ENCODE measurements around the gene FECH.

FECH gene

GRCh38 chr18:57586251-57587049, at the start of gene FECH:
Gene FECH (minus strand): TSS chr18:57586702. CDS start chr18:57586620, 82 bp downstream.
- Mint-ChIP-seq H3K27me3 (no peaks in the 10 kb centered on the region), H3K4me1 (peaks cover 10 to 27% of the 10 kb centered on the region in 2 donors), H3K4me3 (peak within 1 kb of the TSS; percentile 92 to 95), H3K36me3 (peaks cover 9 to 11% of the 10 kb centered on the region in 2 donors), H3K27ac (peak within 1 kb of the TSS; percentile 91), H3K9me3 (no peaks in the 10 kb centered on the region)
- DNase-seq = peak; percentile 63
- ATAC-seq (replicated peaks) = peak; percentile 92 to 94

GRCh38 chr18:57635003-57635822, 48.7 kb upstream of the FECH start:
- no peaks in the 10 kb centered on the region for H3K27me3 Mint-ChIP-seq
- H3K4me3 Mint-ChIP-seq = no peak overlapping the region
- ATAC-seq (replicated peaks) (no peak), DNase-seq (no peak)
- peaks cover 19 to 40% of the 10 kb centered on the region in 2 donors for H3K4me1 Mint-ChIP-seq
- peaks cover 11 to 21% of the 10 kb centered on the region in 2 donors for H3K36me3 Mint-ChIP-seq
- H3K9me3 Mint-ChIP-seq = no peaks in the 10 kb centered on the region
- H3K27ac Mint-ChIP-seq = peak overlapping the region; percentile 0

DNA sequence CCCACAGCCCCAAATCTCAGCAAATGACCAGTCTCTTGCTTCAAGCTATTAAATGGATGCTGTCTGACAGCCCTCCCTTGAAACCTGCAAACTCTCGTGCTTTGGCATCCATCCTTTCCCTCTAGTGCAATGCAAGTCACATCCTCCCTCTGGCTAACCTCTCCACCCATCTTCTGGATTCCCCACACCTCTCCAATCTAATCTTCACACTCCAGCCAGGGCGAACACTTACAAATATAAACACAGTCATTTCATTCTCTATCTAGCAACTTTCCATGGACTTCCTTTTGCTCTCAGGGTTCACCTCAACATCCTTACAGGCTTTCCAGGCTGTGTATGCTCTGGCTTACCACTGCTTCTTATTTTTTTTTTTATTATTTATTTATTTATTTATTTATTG, 45.2 kb upstream of the FECH start:
- no peaks in the 10 kb centered on the region for H3K27me3 Mint-ChIP-seq
- no peaks in the 10 kb centered on the region for H3K9me3 Mint-ChIP-seq
- ATAC-seq (replicated peaks) = no peak
- DNase-seq = no peak
- H3K36me3 Mint-ChIP-seq = peaks cover 0 to 7% of the 10 kb centered on the region in 2 donors
- H3K4me3 Mint-ChIP-seq = peak overlapping the region; percentile 96 to 99
- H3K4me1 Mint-ChIP-seq = peaks cover 15 to 37% of the 10 kb centered on the region in 2 donors
- peak overlapping the region; percentile 10 for H3K27ac Mint-ChIP-seq

DNA sequence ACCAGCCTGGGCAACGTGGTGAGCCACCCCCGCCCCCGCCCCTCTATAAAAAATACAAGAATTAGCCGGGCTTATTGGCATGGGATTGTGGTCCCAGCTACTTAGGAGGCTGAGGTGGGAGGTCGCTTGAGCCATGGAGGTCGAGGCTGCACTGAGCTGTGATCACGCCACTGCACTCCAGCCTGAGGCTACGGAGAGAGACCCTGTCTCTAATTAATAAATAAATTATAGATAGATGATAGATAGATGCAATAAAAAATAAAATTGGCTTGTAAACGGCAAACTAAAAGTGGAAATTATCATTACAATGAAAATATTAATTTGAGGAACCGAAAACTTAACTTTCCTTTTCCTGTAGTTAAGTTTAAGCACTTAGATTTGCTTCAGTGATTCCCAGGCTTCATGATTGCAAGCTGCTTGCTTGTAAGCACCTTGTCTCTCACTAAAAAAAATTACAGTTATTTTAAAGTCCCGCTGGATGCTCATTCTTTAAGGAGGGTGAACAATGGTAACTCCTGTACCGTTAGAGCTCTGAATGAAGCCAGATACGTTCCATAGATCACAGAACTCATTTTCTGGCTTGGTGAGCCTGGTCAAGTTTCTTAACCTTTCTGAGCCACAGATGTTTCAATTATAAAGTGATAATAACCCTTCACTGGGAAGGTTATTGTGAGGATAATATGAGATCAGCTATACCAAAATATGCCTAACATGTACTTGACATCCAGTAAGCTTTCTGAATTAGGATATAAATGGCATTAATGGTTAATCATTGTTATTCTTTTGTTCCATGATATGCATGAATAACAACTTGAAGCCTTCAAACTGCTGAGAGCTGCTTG, 44.5 kb upstream of the FECH start:
- ATAC-seq (replicated peaks) (peak; percentile 45 to 47), DNase-seq (no peak)
- H3K4me1 Mint-ChIP-seq = peaks cover 12 to 31% of the 10 kb centered on the region in 2 donors
- H3K36me3 Mint-ChIP-seq = peaks cover 0 to 4% of the 10 kb centered on the region in 2 donors
- H3K27ac Mint-ChIP-seq = peak overlapping the region; percentile 99
- H3K4me3 Mint-ChIP-seq = peak overlapping the region; percentile 96 to 99
- no peaks in the 10 kb centered on the region for H3K27me3 Mint-ChIP-seq
- no peaks in the 10 kb centered on the region for H3K9me3 Mint-ChIP-seq

DNA sequence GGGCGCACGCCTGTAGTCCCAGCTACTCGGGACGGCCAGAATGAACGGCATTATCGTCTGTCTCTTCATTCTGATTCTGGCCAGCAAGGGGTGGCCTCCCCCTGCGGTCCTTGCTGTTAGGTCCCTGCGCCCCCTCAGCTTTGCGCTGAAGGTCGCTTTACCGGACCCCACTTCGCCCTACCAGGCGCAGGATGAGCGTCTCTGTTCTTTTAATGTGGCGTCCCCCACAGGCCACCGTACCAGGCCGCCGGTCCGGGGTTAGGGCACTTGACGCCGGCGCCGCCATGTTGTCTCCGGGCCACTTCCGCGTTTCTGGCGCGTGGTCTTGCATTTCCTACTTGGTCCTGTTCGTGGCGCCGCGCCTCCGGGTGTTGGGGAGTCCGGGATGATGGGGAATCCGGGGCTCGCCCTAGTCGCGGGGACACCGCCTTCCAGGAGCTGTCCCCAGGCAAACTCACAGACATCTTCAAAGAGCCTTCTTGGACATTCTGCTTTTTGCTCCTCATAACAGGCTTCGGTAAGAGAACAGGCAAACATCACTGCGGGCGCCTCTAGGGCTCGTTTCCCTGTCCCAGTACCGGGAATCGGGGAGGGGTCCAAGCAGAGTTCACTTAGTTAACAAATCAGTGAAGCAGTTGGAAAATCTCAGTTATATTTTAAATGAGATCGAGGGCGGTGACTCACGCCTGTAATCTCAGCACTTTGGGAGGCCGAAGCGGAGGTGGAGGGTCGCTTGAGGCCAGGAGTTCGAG, 43.7 kb upstream of the FECH start:
- H3K27ac Mint-ChIP-seq = peak overlapping the region; percentile 99
- H3K4me1 Mint-ChIP-seq = peaks cover 9 to 23% of the 10 kb centered on the region in 2 donors
- peaks cover 0 to under 1% of the 10 kb centered on the region in 2 donors for H3K36me3 Mint-ChIP-seq
- ATAC-seq (replicated peaks) (peak; percentile 87 to 90), DNase-seq (peak; percentile 94)
- H3K9me3 Mint-ChIP-seq = no peaks in the 10 kb centered on the region
- no peaks in the 10 kb centered on the region for H3K27me3 Mint-ChIP-seq
- peak overlapping the region; percentile 96 to 99 for H3K4me3 Mint-ChIP-seq

GRCh38 chr18:57629422-57629821, 42.9 kb upstream of the FECH start:
- peaks cover 9 to 16% of the 10 kb centered on the region in 2 donors for H3K4me1 Mint-ChIP-seq
- H3K27ac Mint-ChIP-seq = peak overlapping the region; percentile 14
- DNase-seq (no peak), ATAC-seq (replicated peaks) (no peak)
- no peaks in the 10 kb centered on the region for H3K9me3 Mint-ChIP-seq
- H3K27me3 Mint-ChIP-seq = no peaks in the 10 kb centered on the region
- H3K36me3 Mint-ChIP-seq = no peaks in the 10 kb centered on the region
- H3K4me3 Mint-ChIP-seq = peak overlapping the region; percentile 96 to 99

DNA sequence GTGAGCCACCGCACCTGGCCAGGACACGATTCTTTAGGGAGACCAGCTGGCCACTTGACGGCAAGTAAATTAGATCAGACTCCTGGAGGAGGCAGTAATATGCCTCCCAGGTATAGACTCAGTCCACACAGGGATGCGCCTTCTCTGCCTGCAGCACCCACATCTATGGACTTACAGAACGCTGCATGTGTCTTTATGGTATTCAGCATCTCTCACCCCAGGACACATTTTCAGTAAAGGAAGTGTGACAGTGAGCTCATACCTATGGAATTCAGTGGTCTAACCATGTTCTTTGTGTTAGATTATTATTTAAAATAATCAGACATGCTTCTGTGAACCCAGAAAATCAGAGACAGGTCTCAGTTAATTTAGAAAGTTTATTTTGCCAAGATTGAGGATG, 41.0 kb upstream of the FECH start:
- DNase-seq (no peak), ATAC-seq (replicated peaks) (no peak)
- Mint-ChIP-seq H3K36me3 (no peaks in the 10 kb centered on the region), H3K27me3 (no peaks in the 10 kb centered on the region), H3K4me1 (peaks cover 7 to 13% of the 10 kb centered on the region in 2 donors), H3K4me3 (no peak overlapping the region), H3K9me3 (no peaks in the 10 kb centered on the region), H3K27ac (peak overlapping the region; percentile 10)

DNA sequence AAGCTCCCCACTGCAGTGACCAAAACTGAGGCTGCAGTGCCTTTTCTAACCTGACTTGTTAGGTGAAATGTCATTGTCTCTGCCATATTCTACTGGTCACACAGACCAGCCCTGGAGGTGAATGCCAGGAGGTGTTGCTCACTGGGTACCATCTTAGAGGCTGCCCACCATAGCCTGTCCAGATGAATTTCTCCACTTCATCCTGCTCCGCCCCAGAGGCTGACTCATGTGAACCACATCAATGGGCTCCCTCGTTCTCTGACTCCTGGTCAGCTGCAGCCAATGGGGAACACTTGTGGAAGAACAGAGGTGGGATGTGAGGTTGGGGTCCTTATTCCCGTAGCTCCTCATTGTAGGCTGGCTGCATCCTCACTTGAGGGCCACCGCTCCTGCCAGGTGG, 38.5 kb upstream of the FECH start:
- Mint-ChIP-seq H3K4me1 (peaks cover 3% of the 10 kb centered on the region in 2 donors), H3K27ac (no peak overlapping the region), H3K27me3 (no peaks in the 10 kb centered on the region), H3K4me3 (no peak overlapping the region), H3K9me3 (no peaks in the 10 kb centered on the region), H3K36me3 (peaks cover 2 to 3% of the 10 kb centered on the region in 2 donors)
- ATAC-seq (replicated peaks) (no peak), DNase-seq (no peak)

DNA sequence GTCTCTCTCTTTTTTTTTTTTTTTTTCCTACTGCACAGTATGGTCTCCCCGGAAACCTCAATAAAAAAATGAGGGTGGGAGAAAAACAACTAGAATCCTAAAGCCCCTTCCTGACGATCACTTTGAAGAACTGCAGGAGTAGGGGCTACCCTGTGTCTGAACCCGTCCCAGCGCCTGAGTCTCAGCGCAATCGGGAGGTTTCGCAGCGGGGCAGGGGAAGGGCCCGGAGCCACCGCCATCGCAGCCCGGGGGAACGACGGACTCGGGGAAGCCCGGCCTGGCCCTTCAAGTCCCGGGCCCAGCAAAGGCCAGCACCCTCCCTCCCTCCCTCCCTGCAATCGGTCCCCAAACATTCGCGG, 34.7 kb upstream of the FECH start:
- Mint-ChIP-seq H3K9me3 (no peaks in the 10 kb centered on the region), H3K27me3 (no peaks in the 10 kb centered on the region), H3K4me1 (peaks cover 1 to 10% of the 10 kb centered on the region in 2 donors), H3K4me3 (peak overlapping the region; percentile 91 to 95), H3K36me3 (peaks cover 8 to 13% of the 10 kb centered on the region in 2 donors), H3K27ac (peak overlapping the region; percentile 94)
- ATAC-seq (replicated peaks) = peak; percentile 10 to 17
- DNase-seq = peak; percentile 10

DNA sequence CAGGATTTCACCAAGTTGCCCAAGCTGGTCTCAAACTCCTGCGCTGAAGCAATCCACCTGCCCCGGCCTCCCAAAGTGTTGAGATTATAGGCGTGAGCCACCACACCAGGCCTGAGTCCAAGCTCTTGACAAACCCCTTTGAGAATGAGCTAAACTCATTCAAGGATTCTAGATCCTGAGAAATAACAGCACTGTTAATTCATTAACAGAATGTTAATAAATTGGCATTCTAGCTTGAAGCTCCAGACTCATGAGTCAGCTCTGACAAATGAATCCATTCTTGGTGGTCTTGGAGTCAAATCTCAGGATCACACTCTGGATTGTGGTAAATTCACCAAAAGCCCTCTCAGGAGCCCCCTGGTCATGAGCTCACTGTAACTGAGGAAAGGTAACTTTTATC, 33.4 kb upstream of the FECH start:
- H3K27me3 Mint-ChIP-seq = no peaks in the 10 kb centered on the region
- no peak for ATAC-seq (replicated peaks)
- no peak overlapping the region for H3K4me3 Mint-ChIP-seq

DNA sequence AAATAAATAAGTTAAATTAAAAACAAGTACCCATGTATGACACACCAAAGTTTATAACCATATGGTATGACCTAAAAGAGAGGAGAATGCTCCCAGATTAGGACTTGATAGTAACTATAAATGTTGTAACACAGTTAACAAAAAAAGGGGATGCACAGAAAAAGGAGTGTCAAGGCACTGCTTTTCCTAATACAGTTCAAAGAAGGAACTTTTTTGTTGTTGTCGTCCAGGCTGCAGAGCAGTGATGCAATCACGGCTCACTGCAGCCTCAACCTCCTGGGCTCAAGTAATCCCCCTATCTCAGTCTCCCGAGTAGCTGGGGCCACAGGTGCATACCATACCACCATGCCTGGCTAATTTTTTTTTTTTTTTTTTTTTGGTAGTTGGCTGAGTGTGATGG, 32.4 kb upstream of the FECH start:
- H3K36me3 Mint-ChIP-seq = peaks cover 13 to 22% of the 10 kb centered on the region in 2 donors
- H3K27me3 Mint-ChIP-seq = no peaks in the 10 kb centered on the region
- H3K4me3 Mint-ChIP-seq = no peak overlapping the region
- H3K4me1 Mint-ChIP-seq = peaks cover 5 to 15% of the 10 kb centered on the region in 2 donors
- no peak for DNase-seq
- no peak for ATAC-seq (replicated peaks)
- H3K27ac Mint-ChIP-seq = no peak overlapping the region
- no peaks in the 10 kb centered on the region for H3K9me3 Mint-ChIP-seq

More for the DNA sequence above, 33.4 kb upstream of the FECH start:
- peaks cover 5 to 15% of the 10 kb centered on the region in 2 donors for H3K4me1 Mint-ChIP-seq
- peaks cover 12 to 19% of the 10 kb centered on the region in 2 donors for H3K36me3 Mint-ChIP-seq
- no peak for DNase-seq
- H3K9me3 Mint-ChIP-seq = no peaks in the 10 kb centered on the region
- H3K27ac Mint-ChIP-seq = no peak overlapping the region

DNA sequence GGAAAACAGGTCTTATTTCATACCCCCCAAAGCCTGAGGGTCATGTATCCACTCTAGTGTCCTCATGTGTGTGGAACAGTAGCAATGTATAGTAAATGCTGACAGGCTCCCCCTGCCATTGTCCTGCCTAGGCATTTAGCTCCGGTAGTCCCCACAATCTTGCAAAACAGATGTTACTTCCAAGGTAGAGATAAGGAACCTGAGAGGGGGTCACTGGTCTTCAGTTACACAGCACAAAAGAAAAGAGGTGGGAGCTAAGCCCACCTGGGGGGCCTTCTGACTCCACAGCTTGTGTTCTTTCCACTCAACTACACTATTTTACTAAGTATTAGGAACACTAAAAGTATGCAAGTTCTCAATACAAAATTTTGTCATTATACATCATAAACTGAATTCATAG, 17.4 kb upstream of the FECH start:
- no peaks in the 10 kb centered on the region for H3K27me3 Mint-ChIP-seq
- H3K4me3 Mint-ChIP-seq = no peak overlapping the region
- H3K36me3 Mint-ChIP-seq = peaks cover 38 to 49% of the 10 kb centered on the region in 2 donors
- H3K4me1 Mint-ChIP-seq = no peaks in the 10 kb centered on the region
- DNase-seq (no peak), ATAC-seq (replicated peaks) (no peak)
- no peaks in the 10 kb centered on the region for H3K9me3 Mint-ChIP-seq
- H3K27ac Mint-ChIP-seq = no peak overlapping the region

- Mint-ChIP-seq H3K27ac (no peak overlapping the region), H3K9me3 (peaks cover 0 to 2% of the 10 kb centered on the region in 2 donors), H3K4me1 (no peaks in the 10 kb centered on the region), H3K27me3 (no peaks in the 10 kb centered on the region), H3K4me3 (no peak overlapping the region), H3K36me3 (peaks cover 34 to 46% of the 10 kb centered on the region in 2 donors)
- DNase-seq (no peak), ATAC-seq (replicated peaks) (no peak)
These were observed 8.8 kb upstream of the FECH start for GRCh38 chr18:57595347-57595746.
